ENCODE data around the gene RDX.

The RDX gene

DNA sequence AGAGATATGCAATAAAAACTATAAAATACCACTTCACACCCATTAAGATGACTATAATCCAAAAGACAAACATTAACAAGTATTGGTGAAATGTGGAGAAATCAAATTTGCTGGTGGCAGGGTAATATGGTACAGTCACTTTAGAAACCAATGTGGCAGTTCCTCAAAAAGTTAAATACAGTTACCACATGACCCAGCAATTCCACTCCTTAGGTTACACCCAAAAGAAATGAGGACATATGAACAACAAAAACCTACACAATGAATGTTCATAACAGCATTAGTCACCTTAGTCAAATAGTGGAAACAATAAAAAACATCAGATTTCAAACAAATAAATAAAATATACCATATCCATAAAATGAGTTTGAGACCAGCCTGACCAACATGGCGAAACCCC, 52.6 kb downstream of the RDX start:
- H3K9me3 ChIP-seq (ENCODE audit: control insufficient read depth, insufficient read depth, low read length): no peaks in the 10 kb centered on the region
- H3K9me2 ChIP-seq (replicated peaks; ENCODE audit: control insufficient read depth, low read length): no peaks in the 10 kb centered on the region
- H3K79me2 ChIP-seq (ENCODE audit: control insufficient read depth, low read length): no peaks in the 10 kb centered on the region
- H3K27ac ChIP-seq (ENCODE audit: low read depth, low read length): no peak overlapping the region
- H3K36me3 ChIP-seq (ENCODE audit: control insufficient read depth, low read length): no peaks in the 10 kb centered on the region
- H4K20me1 ChIP-seq (ENCODE audit: control insufficient read depth, insufficient read depth, low read depth, low read length): no peaks in the 10 kb centered on the region
- no peak for TF ChIP-seq EZH2phosphoT487 (IDR thresholded peaks at IDR 0.05; ENCODE audit: borderline replicate concordance, low read length)
- TF ChIP-seq, protein P1, sequence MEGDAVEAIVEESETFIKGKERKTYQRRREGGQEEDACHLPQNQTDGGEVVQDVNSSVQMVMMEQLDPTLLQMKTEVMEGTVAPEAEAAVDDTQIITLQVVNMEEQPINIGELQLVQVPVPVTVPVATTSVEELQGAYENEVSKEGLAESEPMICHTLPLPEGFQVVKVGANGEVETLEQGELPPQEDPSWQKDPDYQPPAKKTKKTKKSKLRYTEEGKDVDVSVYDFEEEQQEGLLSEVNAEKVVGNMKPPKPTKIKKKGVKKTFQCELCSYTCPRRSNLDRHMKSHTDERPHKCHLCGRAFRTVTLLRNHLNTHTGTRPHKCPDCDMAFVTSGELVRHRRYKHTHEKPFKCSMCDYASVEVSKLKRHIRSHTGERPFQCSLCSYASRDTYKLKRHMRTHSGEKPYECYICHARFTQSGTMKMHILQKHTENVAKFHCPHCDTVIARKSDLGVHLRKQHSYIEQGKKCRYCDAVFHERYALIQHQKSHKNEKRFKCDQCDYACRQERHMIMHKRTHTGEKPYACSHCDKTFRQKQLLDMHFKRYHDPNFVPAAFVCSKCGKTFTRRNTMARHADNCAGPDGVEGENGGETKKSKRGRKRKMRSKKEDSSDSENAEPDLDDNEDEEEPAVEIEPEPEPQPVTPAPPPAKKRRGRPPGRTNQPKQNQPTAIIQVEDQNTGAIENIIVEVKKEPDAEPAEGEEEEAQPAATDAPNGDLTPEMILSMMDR (IDR thresholded peaks at IDR 0.05; ENCODE audit: low read depth, low read length, poor library complexity, severe bottlenecking): no peak
- H3K27me3 ChIP-seq (ENCODE audit: control insufficient read depth, low read length): no peaks in the 10 kb centered on the region
- no peaks in the 10 kb centered on the region for H3F3A ChIP-seq (ENCODE audit: control insufficient read depth, insufficient read depth)
- H3K4me1 ChIP-seq (ENCODE audit: control insufficient read depth, low read length): no peaks in the 10 kb centered on the region
- no peak overlapping the region for H3K4me3 ChIP-seq (ENCODE audit: low read length)
- H3K4me2 ChIP-seq (ENCODE audit: low read length): no peak overlapping the region

DNA sequence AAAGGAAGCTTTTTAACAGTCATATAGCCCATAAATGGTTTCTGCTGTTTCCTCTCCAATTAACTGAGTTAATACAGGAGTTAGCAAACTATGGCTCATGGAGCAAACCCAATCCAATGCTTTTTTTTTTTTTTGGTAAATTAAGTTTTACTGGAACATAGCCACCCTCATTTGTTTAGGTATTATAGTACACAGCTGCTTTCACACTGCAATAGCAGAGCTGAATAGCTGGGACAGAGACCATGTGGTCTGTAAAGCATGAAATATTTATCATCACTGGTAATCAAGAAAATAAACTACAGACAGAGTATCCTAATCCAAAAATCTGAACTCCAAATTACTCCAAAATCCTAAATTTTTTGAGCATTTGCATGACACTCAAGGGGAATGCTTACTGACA, 53.7 kb downstream of the RDX start:
- Histone ChIP-seq H3K9me3 (ENCODE audit: control insufficient read depth, insufficient read depth, low read length) (no peaks in the 10 kb centered on the region), H3F3A (ENCODE audit: control insufficient read depth, insufficient read depth) (no peaks in the 10 kb centered on the region)

DNA sequence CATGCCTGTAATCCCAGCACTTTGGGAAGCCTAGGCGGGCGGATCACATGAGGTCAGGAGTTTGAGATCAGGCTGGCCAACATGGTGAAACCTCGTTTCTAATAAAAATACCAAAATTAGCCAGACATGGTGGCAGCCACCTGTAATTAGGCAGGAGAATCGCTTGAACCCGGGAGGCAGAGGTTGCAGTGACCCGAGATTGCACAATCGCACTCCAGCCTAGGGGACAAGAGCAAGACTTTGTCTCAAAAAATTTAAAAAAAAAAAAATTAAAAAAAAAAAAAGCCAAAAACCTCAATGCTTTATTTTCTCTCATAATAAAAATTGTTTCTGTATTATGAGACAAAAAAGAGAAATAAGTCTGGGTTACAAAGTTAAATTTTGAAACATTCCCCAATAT, 54.2 kb downstream of the RDX start:
- Histone ChIP-seq H3K4me1 (ENCODE audit: control insufficient read depth, low read length) (no peaks in the 10 kb centered on the region), H3K9me3 (ENCODE audit: control insufficient read depth, insufficient read depth, low read length) (no peaks in the 10 kb centered on the region), H3K27ac (ENCODE audit: low read depth, low read length) (no peak overlapping the region), H3K27me3 (ENCODE audit: control insufficient read depth, low read length) (no peaks in the 10 kb centered on the region), H3K4me2 (ENCODE audit: low read length) (no peak overlapping the region), H3K9me2 (replicated peaks; ENCODE audit: control insufficient read depth, low read length) (no peaks in the 10 kb centered on the region), H3K4me3 (ENCODE audit: low read length) (no peak overlapping the region), H3F3A (ENCODE audit: control insufficient read depth, insufficient read depth) (no peaks in the 10 kb centered on the region), H3K36me3 (ENCODE audit: control insufficient read depth, low read length) (no peaks in the 10 kb centered on the region), H3K79me2 (ENCODE audit: control insufficient read depth, low read length) (no peaks in the 10 kb centered on the region), H4K20me1 (ENCODE audit: control insufficient read depth, insufficient read depth, low read depth, low read length) (no peaks in the 10 kb centered on the region)
- TF ChIP-seq, protein P1 (IDR thresholded peaks at IDR 0.05; ENCODE audit: low read depth, low read length, poor library complexity, severe bottlenecking): no peak
- TF ChIP-seq EZH2phosphoT487 (IDR thresholded peaks at IDR 0.05; ENCODE audit: borderline replicate concordance, low read length): no peak

More for the DNA sequence above, 53.7 kb downstream of the RDX start:
- no peak overlapping the region for H3K4me2 ChIP-seq (ENCODE audit: low read length)
- no peaks in the 10 kb centered on the region for H4K20me1 ChIP-seq (ENCODE audit: control insufficient read depth, insufficient read depth, low read depth, low read length)
- H3K79me2 ChIP-seq (ENCODE audit: control insufficient read depth, low read length): no peaks in the 10 kb centered on the region
- H3K4me3 ChIP-seq (ENCODE audit: low read length): no peak overlapping the region
- TF ChIP-seq, protein P1 (IDR thresholded peaks at IDR 0.05; ENCODE audit: low read depth, low read length, poor library complexity, severe bottlenecking): no peak
- TF ChIP-seq EZH2phosphoT487 (IDR thresholded peaks at IDR 0.05; ENCODE audit: borderline replicate concordance, low read length): no peak
- H3K9me2 ChIP-seq (replicated peaks; ENCODE audit: control insufficient read depth, low read length): no peaks in the 10 kb centered on the region
- no peak overlapping the region for H3K27ac ChIP-seq (ENCODE audit: low read depth, low read length)
- no peaks in the 10 kb centered on the region for H3K4me1 ChIP-seq (ENCODE audit: control insufficient read depth, low read length)
- H3K27me3 ChIP-seq (ENCODE audit: control insufficient read depth, low read length): no peaks in the 10 kb centered on the region
- no peaks in the 10 kb centered on the region for H3K36me3 ChIP-seq (ENCODE audit: control insufficient read depth, low read length)

DNA sequence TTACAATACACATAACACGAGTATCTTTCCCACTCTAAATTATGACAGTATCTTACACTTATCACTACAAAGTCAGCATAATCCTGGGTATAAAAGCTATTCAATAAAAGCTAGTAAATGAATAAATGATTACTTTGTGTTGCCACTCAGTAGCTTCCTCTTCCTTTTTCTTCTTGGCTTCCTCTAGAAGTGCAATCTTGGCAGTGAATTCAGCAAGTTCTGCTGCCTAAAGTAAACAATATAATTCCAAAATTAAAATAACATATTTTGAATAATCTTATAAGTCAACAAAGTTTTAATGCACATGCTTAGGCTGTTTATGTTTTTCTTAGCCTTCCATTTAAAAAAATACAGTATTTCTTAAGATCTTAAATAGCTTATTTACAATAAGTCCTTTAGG, 60.4 kb downstream of the RDX start:
- Histone ChIP-seq H3F3A (ENCODE audit: control insufficient read depth, insufficient read depth) (no peaks in the 10 kb centered on the region), H3K79me2 (ENCODE audit: control insufficient read depth, low read length) (no peaks in the 10 kb centered on the region), H3K9me3 (ENCODE audit: control insufficient read depth, insufficient read depth, low read length) (no peaks in the 10 kb centered on the region), H3K27me3 (ENCODE audit: control insufficient read depth, low read length) (no peaks in the 10 kb centered on the region), H3K4me2 (ENCODE audit: low read length) (no peak overlapping the region), H3K27ac (ENCODE audit: low read depth, low read length) (no peak overlapping the region), H4K20me1 (ENCODE audit: control insufficient read depth, insufficient read depth, low read depth, low read length) (no peaks in the 10 kb centered on the region), H3K9me2 (replicated peaks; ENCODE audit: control insufficient read depth, low read length) (no peaks in the 10 kb centered on the region), H3K4me3 (ENCODE audit: low read length) (no peak overlapping the region), H3K36me3 (ENCODE audit: control insufficient read depth, low read length) (no peaks in the 10 kb centered on the region), H3K4me1 (ENCODE audit: control insufficient read depth, low read length) (no peaks in the 10 kb centered on the region)
- TF ChIP-seq EZH2phosphoT487 (IDR thresholded peaks at IDR 0.05; ENCODE audit: borderline replicate concordance, low read length): no peak
- TF ChIP-seq, protein P1 (IDR thresholded peaks at IDR 0.05; ENCODE audit: low read depth, low read length, poor library complexity, severe bottlenecking): no peak

Measured in DOHH2 (cell line).